HG03039 (cell line): Measurements from ENCODE around the gene RCAN2.
A peak's percentile ranks its signal among the peaks of the same experiment; 100 is the strongest.

ENCODE experiments used
- ATAC-seq: cut with Tn5 transposase; IDR thresholded peaks from one replicate; pipeline ENCODE4 v1.9.1; 2021; ENCODE audit warnings: mild to moderate bottlenecking, moderate library complexity; ENCODE audit not compliant: unreplicated experiment

The RCAN2 gene

DNA sequence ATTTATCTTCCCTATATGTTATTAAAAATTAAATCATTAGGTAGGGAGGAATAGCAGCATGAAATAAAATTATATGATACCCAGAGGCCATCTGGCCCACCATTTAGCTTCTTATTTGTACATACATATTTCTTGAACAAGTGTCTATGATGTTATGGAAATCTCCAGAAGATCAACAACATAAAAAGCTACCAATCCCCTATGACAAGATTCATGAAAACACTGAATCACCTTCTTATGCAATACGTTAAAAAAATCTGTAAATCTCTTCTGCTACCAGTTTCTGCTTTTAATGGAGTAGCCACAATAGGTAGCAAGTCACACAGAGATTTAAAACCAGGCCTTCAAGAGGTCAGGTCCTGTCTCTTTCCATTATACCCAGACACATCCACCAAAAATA, 194.7 kb downstream of the RCAN2 start:
- no peak for ATAC-seq

DNA sequence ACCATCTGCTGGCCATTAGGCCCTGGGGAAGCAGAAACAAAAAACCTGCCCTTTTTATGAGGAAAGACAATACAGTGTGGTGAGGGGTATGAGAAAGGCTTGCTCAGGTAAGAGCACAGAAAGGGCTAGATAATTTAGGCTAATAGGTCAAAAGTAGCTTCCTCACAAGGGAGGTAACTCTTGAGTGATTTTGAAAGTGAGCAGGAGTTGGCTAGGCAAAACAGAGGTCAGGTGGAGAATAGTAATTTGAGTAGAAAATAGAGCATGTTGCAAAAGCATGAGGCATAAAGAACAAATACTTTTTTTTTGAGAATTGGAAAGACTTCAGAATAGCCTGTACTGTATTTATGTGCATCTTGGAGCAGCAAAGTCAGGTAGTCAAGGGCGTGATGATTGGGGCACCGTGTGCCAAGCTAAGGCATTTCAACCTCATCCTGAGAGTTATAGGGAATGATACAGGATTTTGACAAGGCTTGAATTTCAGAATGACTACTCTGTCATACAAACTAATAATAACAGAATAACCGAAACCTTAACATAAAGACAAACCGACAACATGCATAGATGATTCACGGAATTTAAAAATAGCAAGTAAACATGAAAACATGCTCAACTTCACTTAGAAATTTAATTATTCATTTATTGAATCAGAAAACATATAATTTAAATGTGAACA, 197.5 kb downstream of the RCAN2 start:
- peak; percentile 86 for ATAC-seq

DNA sequence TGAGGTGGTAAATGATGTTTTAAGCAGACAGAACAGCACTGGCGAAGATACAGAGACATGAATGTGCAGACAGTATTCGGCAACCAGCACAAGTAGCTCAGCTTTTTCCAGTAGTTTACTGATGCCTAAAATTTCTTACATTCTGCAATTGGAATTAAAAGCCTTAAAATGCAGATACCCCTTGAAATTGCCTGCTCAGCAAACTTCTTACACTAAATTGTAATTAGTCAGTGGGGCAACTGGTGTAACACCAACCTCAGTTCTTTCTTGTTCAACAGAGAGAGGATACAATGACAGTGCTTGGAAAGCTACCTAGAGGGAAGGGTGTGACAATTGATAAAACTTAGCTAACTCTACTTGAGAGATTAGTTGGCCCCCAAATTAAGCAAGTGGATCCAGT, 199.4 kb downstream of the RCAN2 start:
- no peak for ATAC-seq

DNA sequence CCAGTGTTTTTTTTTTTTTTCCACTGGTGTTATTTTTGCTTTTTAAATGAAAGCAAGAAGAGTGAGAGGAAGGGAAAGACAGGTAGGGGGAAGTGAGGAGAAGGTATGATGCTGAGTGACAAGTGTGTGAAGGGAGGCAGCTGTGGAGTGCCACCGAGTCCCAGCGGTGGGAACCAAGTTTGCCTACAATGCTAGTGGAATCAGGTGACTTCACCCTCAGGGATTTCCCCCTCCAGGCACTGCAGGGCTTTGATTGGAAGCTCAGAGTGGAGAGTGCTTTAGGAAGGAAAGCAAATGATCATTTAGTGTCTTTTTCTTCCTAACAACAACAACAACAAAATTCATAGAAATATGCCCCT, 200.0 kb downstream of the RCAN2 start:
- ATAC-seq = no peak

- ATAC-seq = no peak
These were observed 200.6 kb downstream of the RCAN2 start for GRCh38 chr6:46290421-46291274.

GRCh38 chr6:46289898-46290297, 201.4 kb downstream of the RCAN2 start:
- ATAC-seq = no peak

GRCh38 chr6:46288835-46289234, 202.4 kb downstream of the RCAN2 start:
- ATAC-seq = no peak

DNA sequence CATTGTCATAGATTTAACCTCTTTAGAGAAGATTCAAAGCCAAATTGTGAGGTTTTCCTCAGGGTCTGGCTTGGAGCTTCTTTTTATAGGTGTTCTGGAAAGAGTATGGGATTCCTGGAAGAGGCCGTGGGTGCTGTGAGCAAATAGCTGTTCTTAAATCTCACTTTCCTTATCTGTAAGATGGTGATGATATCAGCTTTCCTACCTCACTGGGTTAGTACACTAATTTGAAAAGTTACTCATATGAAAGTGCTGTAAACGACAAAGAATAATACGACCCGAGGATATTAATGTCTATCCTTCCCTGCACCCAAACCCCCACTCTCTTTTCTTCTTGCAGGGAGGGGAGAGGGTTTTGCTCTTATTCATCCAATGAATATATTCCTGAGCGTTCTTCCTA, 203.6 kb downstream of the RCAN2 start:
- no peak for ATAC-seq

DNA sequence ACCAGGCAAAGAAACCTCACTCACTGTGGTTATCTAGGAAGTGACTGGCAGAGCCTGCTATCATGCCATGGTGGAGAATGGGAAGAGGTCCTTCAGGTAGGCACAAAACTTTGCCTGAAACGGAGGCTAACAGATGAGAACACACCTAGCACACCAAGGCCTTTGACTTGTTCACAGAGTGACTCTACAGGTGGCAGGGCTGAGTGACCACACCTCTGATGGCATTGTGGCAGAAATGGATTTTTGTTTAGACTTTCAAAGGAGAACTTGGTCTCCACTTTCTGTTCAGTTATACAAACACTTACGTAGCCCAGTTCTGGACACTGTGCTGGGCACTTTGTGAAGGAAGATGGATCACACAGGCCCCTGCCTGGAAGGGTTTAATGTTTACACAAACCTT, 204.2 kb downstream of the RCAN2 start:
- no peak for ATAC-seq

DNA sequence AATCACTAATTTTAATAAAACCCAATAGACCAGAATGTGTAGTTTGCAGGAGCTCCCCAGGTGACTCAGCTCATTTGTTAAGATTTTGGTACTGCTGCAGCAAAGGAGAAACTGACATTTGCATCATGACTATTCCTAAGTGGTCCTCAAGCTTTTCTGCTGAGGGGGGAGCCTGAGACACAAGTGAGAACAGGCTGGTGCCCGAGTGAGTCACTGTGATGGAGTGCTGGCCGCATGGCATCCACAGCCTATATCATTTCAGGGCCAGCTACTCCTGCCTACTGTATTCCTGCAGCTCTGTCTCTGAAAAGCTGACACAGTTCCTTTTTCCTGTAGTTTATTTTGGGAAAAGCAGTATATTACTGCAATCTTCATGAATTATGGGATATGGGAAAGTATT, 206.8 kb downstream of the RCAN2 start:
- no peak for ATAC-seq

GRCh38 chr6:46281110-46281509, 210.1 kb downstream of the RCAN2 start:
- ATAC-seq = no peak

- ATAC-seq = no peak
These were observed 211.4 kb downstream of the RCAN2 start for GRCh38 chr6:46279874-46280273.

DNA sequence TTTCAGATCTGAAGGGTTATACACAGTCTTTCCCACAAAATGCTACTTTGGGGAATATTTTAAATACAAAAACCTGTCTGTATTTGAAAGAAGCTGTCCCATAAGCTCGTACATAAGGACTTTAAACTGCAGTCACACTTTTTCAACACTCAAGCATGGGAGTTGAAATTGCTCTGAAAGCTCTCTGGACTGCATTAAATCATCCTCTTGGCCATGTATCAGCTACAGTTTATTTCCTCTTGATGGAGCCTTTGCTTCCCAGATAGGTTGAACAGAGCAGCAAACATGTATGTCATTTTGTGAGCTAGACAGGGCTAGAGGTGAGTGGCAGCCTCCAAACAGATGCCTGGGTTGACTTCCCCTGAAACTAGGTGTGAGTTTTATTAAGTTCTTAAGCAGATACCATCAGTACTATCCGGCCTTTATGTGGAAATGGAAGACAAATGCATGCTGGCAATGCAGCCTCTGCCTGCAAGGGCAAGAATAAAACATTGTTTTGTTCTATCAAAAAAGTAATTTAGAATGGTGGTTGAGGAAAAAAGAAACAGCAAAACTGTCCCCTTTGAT, 214.6 kb downstream of the RCAN2 start:
- no peak for ATAC-seq

GRCh38 chr6:46274502-46274901, 216.7 kb downstream of the RCAN2 start:
- no peak for ATAC-seq

DNA sequence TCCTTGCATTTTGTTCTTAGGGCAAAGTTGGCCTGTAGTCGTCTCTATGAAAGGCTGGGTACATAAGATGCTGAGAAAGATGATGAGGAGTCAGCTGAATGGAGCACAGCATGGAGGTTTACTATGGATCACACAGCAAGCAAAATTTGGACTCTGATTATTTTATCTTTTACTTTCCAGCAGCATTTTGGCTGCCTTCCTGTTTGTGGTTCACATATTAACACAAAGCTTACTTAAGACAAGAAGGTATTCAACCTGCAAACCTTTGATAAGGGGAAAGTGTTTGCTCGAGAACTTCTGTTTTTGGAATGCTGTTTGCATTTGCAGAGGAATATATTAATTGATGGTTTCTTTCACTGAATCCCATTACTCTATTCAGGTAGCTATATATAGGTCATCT, 217.3 kb downstream of the RCAN2 start:
- ATAC-seq = no peak

DNA sequence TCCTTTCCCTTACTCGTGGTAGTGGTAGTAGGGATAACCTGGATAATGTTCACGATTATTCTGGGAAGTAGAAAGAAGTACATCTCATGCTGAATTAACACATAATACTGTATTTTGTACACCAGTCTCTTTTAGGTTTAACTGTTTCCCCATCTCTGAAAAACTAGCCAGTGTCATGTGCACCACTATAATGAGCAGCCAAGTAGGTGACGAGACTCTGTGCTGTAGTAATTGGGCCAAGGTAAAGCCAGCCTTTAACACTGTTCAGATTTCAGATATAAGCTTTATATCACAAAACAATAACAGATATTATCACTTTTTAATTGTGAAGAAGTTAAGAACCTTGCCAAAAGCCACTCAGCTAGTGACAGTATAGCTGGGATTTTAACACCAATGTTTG, 219.5 kb downstream of the RCAN2 start:
- ATAC-seq = no peak

- ATAC-seq = no peak
These were observed 220.1 kb downstream of the RCAN2 start for GRCh38 chr6:46271107-46271506.

DNA sequence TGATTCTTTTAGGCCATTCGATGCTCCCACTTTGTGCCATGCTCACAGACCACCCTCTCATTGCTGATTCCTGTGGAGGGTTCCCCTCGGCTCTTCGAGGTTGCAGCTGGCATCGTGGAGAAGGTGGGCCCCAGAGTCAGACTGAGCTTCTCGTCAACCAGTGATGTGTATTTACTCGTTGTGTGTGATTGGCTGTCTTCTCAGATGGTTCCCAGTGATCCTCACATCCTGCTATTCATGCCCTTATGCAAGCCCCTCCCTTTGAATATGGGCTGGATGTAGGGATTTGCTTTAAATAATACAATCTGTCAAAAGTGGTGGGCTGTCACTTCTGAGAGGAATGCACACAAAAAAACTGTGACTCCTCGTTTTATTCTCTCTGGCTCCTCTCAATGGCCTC, 220.9 kb downstream of the RCAN2 start:
- no peak for ATAC-seq

DNA sequence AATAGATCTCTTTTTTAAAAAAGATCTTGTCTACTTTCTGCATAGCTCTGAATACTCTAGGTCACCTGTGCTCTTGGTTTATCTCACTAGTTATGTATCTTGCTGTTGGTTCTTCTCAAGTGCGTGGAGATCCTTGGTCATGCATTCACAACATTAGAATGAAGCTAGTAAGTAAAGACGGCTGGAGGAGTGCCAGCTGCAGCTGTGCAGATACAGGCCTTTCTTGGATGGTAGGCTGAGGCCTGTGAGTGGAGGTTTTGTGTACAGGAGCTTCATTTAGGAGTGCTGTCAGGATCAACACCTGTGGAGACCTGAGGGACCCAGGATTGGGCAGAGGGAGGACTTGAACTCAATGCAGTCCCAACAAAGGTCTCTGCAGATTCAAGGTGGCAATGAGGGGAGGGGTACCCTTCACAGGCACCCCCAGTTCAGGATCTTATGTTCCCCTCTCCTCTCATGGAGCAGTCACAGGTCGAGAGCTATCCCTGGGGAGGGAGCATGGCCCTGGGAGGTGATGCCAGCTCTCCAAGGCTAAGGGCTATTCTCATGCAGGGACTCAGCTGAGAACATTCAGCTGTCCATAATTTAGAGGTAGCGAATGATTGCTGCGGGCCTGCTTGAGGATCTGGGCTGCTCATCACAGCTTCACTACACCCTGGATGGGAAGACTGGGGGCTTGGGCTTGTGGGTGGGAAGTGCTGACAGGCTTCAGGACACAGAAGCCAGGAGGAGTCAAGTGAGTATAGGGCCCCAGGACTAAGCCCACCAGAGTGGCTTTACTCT, 221.6 kb downstream of the RCAN2 start:
- no peak for ATAC-seq

DNA sequence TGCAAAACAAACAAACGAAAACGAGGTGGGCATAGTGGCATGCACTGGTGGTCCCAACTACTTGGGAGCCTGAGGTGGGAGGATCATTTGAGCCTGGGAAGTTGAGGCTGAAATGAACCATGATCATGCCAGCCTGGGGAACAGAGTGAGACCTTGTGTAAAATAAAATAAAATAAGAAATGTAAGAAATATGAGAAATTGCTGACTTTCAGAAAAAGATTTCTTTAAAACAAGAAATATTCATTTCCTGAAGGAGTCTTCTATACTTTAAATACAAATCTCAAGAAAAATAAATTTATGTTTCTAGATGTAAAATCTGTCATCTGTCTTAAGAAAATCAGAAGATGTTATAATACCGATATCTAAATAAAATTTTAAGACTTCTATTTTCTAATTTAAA, 223.7 kb downstream of the RCAN2 start:
- no peak for ATAC-seq

GRCh38 chr6:46265373-46265772, 225.9 kb downstream of the RCAN2 start:
- ATAC-seq = no peak

- no peak for ATAC-seq
These were observed 227.6 kb downstream of the RCAN2 start for GRCh38 chr6:46263707-46264086.
